ENCODE measurements around the gene NRL.
"Not testable (repeated sequence)": the region's sequence is repeated elsewhere in the genome, so short reads cannot be mapped to it uniquely, and the experiment has no call there.

DNA sequence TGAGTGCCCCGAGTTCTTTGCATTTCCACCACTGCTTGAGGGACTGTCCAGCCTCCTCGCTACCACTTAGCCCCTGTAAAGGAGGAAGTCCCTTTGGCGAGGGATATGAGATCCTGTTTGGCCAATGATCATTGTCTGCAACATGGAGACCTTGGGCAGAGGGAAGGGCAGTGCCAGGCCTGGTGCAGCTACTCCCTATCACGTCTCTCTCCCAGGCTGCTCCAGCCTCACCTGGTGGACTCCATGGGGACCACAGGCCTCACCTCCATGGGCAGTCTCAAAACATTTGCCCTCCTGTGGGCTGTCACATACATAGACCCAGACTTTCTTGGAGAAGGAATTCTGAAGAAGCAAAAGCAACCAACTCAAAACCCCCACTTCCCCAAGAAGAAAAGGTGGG, 79.0 kb downstream of the NRL start:
- not testable (repeated sequence) for TF ChIP-seq EZH2phosphoT487 (IDR thresholded peaks at IDR 0.05; ENCODE audit: insufficient read depth, low read depth); EZH2 (IDR thresholded peaks at IDR 0.05; ENCODE audit: insufficient read depth, poor library complexity, severe bottlenecking)
